Osteoblast (primary cell): ENCODE data around the gene JARID2. TPM values are rescaled to one million over a fixed set of nuclear protein-coding genes. Genes with fewer than 3 reads are reported as not detected.

Source experiments
- DNase-seq: peaks from one replicate; pipeline ENCODE4 v3.0.0; 2011; ENCODE audit warnings: low spot score, mixed read lengths; ENCODE audit not compliant: insufficient read length; ENCODE audit errors: missing footprints
- H2AFZ ChIP-seq: 2 replicates; pipeline ENCODE4 v1.6.0; 2011; ENCODE audit warnings: mild to moderate bottlenecking, low read length
- H3K27ac ChIP-seq: 2 replicates; pipeline ENCODE4 v1.5.1; 2011; ENCODE audit warnings: mild to moderate bottlenecking, low read depth, low read length, moderate library complexity
- H3K27me3 ChIP-seq: 2 replicates; pipeline ENCODE4 v1.6.0; 2012; ENCODE audit warnings: mild to moderate bottlenecking, control low read depth, inconsistent platforms, low read length, moderate library complexity; ENCODE audit not compliant: insufficient read depth
- H3K36me3 ChIP-seq: 2 replicates; pipeline ENCODE4 v1.5.1; 2011; ENCODE audit warnings: mild to moderate bottlenecking, low read length, control low read depth, moderate library complexity; ENCODE audit not compliant: insufficient read depth
- H3K4me1 ChIP-seq: 2 replicates; pipeline ENCODE4 v1.5.1; 2011; ENCODE audit warnings: mild to moderate bottlenecking, low read length, control low read depth, moderate library complexity; ENCODE audit not compliant: insufficient read depth
- H3K4me2 ChIP-seq: 2 replicates; pipeline ENCODE4 v1.6.0; 2011; ENCODE audit warnings: mild to moderate bottlenecking, low read length; ENCODE audit not compliant: insufficient read depth
- H3K4me3 ChIP-seq: fragments of 200-600 bp; sonication (generic); 3 replicates; pipeline ENCODE4 v1.5.1; 2012; ENCODE audit warnings: mild to moderate bottlenecking, low read length, inconsistent platforms; ENCODE audit not compliant: insufficient read depth
- H3K79me2 ChIP-seq: 2 replicates; pipeline ENCODE4 v1.6.0; 2012; ENCODE audit warnings: mild to moderate bottlenecking, low read length, control low read depth, inconsistent platforms; ENCODE audit not compliant: insufficient read depth
- H3K9me3 ChIP-seq: 2 replicates; pipeline ENCODE4 v1.5.1; 2011; ENCODE audit warnings: low read depth, low read length, control low read depth
- H4K20me1 ChIP-seq: 2 replicates; pipeline ENCODE4 v1.6.0; 2012; ENCODE audit warnings: mild to moderate bottlenecking, low read length, control low read depth; ENCODE audit not compliant: insufficient read depth
- total RNA-seq: library from RNA; depleted of rRNA; stranded (reverse); fragments of >200 nt; gene quantifications from 2 replicates; pipeline ENCODE4 v1.2.3, GENCODE V29; 2012
- TF ChIP-seq, protein P1 (sequence below): IDR thresholded peaks from 2 replicates; pipeline ENCODE4 v1.5.1; 2011; ENCODE audit warnings: mild to moderate bottlenecking, low read depth, low read length, moderate library complexity; ENCODE audit errors: extremely low read depth

Gene JARID2
- total RNA-seq, 1 donor = 10.5 TPM

DNA sequence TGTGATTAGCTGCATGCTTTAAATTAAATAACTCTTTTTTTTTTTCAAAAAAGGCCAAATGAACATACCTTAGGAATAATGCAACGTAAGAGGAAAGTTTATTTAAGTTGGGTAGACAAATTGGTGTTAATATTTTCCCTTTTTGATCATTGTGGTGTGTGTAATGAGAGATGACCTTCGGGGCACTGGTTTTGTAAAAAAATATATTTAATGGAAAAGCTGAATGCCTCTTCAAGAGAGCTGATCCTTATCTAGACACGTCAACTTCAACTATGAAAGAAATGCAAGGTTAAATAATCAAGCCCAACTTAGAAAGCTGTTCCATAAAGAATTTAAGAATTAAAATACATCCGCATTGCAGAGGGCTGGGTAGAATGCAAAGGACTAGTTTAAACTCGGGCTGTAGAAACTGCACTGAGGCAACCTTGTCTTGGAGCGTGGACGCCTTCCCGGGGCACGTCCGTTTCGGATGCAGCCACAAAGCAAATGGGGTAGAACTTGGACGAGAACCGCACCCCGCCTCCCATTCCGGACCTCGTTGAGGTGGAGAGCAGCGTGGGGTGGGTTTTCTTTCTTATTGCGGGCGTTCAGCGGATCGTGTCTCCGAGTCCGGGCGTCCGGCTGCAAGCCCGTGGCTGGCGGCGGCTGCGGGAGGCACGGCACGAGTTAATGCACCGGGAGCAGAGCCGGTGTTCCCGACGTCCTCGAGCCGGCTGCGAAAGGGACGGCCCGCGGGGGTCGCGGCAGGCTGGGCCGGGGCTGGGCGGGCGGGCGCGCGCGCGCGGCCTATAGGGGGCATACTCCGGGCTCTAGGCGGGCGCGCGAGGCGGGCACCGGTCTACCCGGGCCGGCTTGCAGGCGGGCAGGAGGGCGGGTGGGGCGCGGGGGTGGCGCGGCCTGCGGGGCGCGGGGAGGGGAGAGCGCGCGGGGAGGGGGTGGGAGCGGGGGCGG, 1.9 kb downstream of the JARID2 start:
- Histone ChIP-seq H4K20me1 (peaks cover 17% of the 10 kb centered on the region), H3K4me3 (peak overlapping the region; percentile 98), H3K27ac (peak overlapping the region; percentile 90), H3K9me3 (no peaks in the 10 kb centered on the region), H3K4me2 (peak overlapping the region; percentile 84), H2AFZ (peak overlapping the region; percentile 11), H3K79me2 (peaks cover 59% of the 10 kb centered on the region), H3K27me3 (no peaks in the 10 kb centered on the region), H3K4me1 (peaks cover 12% of the 10 kb centered on the region), H3K36me3 (no peaks in the 10 kb centered on the region)
- DNase-seq = peak; percentile 94
- TF ChIP-seq, protein P1, sequence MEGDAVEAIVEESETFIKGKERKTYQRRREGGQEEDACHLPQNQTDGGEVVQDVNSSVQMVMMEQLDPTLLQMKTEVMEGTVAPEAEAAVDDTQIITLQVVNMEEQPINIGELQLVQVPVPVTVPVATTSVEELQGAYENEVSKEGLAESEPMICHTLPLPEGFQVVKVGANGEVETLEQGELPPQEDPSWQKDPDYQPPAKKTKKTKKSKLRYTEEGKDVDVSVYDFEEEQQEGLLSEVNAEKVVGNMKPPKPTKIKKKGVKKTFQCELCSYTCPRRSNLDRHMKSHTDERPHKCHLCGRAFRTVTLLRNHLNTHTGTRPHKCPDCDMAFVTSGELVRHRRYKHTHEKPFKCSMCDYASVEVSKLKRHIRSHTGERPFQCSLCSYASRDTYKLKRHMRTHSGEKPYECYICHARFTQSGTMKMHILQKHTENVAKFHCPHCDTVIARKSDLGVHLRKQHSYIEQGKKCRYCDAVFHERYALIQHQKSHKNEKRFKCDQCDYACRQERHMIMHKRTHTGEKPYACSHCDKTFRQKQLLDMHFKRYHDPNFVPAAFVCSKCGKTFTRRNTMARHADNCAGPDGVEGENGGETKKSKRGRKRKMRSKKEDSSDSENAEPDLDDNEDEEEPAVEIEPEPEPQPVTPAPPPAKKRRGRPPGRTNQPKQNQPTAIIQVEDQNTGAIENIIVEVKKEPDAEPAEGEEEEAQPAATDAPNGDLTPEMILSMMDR = no peak

DNA sequence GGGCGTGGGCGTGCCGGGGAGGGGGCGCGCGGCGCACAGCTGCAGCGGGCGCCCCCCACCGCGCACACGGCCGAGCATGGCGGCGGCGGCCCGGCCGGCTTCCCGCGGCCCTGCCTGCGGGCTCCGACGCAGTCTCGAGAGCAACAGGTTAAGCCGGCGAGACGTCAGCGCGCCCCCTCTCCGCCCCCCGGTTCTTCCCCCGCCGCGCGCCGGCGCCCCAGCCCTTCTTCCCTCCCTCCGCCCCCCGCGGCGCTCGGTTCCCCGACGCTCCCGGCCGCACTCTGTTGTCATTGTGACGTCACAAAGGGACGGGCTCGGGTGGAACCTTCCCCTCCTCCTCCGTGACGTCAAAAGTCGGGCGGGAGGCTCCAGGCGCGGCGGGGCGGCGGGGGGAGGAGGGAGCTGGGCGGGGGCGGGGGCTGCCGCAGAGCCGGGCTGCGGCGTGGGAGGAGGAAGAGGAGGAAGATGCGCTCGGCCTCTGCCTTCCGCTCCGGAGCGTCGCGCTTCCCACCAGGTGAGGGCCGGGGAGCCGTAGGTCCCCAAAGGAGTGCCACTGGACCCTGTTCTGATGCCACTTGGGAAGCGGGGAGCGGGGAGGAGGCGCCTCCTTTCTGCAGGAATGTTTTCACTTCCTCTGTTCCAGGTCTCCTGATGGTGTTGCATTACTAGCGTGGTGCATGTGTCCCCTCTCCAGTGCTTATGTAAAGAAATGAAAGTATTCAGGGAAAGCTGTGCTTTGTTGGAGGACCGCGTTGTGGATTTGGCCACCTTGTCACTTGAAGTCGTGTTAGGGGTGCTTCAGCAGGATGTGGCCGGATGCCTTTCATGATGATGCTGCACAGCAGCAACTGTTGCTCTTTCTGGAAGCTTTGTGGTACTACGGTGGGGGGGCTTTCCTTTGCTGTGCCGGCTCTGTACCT, 2.8 kb downstream of the JARID2 start:
- TF ChIP-seq, protein P1 = no peak
- Histone ChIP-seq H3K4me3 (peak overlapping the region; percentile 85), H3K4me1 (peaks cover 13% of the 10 kb centered on the region), H3K27ac (peak overlapping the region; percentile 72), H4K20me1 (peaks cover 17% of the 10 kb centered on the region), H3K36me3 (no peaks in the 10 kb centered on the region), H3K4me2 (peak overlapping the region; percentile 93), H3K79me2 (peaks cover 66% of the 10 kb centered on the region), H3K27me3 (no peaks in the 10 kb centered on the region), H2AFZ (peak overlapping the region; percentile 80), H3K9me3 (no peaks in the 10 kb centered on the region)
- peak; percentile 100 for DNase-seq

GRCh38 chr6:15249371-15250019, 3.6 kb downstream of the JARID2 start:
- Histone ChIP-seq H3K4me1 (peaks cover 21% of the 10 kb centered on the region), H4K20me1 (peaks cover 22% of the 10 kb centered on the region), H3K79me2 (peaks cover 74% of the 10 kb centered on the region), H3K27ac (peak overlapping the region; percentile 72), H3K36me3 (no peaks in the 10 kb centered on the region), H3K4me3 (peak overlapping the region; percentile 85), H3K27me3 (no peaks in the 10 kb centered on the region), H3K4me2 (peak overlapping the region; percentile 93), H2AFZ (peak overlapping the region; percentile 80), H3K9me3 (no peaks in the 10 kb centered on the region)
- TF ChIP-seq, protein P1 = no peak
- peak; percentile 62 for DNase-seq
